ENCODE results near the gene BACH2. TPM values are rescaled to one million over a fixed set of nuclear protein-coding genes. Genes with fewer than 3 reads are reported as not detected.

BACH2 gene
- total RNA-seq, 1 experiment from 2014 or later: 3.3 TPM

- Histone ChIP-seq H3K4me2 (ENCODE audit: low read length) (peak overlapping the region; percentile 37), H3K27ac (ENCODE audit: low read depth, low read length) (no peak overlapping the region), H3K9ac (ENCODE audit: low read length) (no peak overlapping the region), H4K20me1 (ENCODE audit: insufficient read depth) (no peaks in the 10 kb centered on the region), H3K4me3 (replicated peaks in 1 of 2; ENCODE audit: low read depth in 1 of 2, low read length in 2 of 2) (no peak overlapping the region), H2AFZ (ENCODE audit: low read depth, low read length, poor library complexity, severe bottlenecking) (no peak overlapping the region), H3K36me3 (ENCODE audit: control insufficient read depth in 1 of 2, insufficient read depth in 2 of 2, low read length in 2 of 2) (no peaks in the 10 kb centered on the region), H3K9me2 (ENCODE audit: insufficient read depth) (no peaks in the 10 kb centered on the region), H3K4me1 (ENCODE audit: control insufficient read depth in 1 of 2, insufficient read depth in 2 of 2, low read length in 2 of 2) (peaks cover 13 to 20% of the 10 kb centered on the region in 2 experiments), H3K79me2 (ENCODE audit: insufficient read depth, low read length) (no peaks in the 10 kb centered on the region), H3K9me3 (ENCODE audit: control insufficient read depth in 1 of 2, insufficient read depth in 1 of 2, low read depth in 1 of 2, low read length in 2 of 2) (no peaks in the 10 kb centered on the region), H3K27me3 (ENCODE audit: insufficient read depth, low read length) (no peaks in the 10 kb centered on the region)
- ATAC-seq (no peak), DNase-seq (ENCODE audit: low read depth, low spot score) (no peak)
- ChIA-PET POLR2A (no interaction called here), RAD21 (ENCODE audit: low non-redundant PET in 1 of 2, low total read pairs in 2 of 2, uncharacterized antibody in 2 of 2, unreplicated experiment in 2 of 2) (no interaction called here), CTCF (no interaction called here)
- no TSS peak for BruUV-seq (replicated peaks)
- intact Hi-C loops (cut with micrococcal nuclease): no loop called here
- TF ChIP-seq TCF7L2 (IDR thresholded peaks at IDR 0.05; ENCODE audit: borderline replicate concordance, extremely low read depth, insufficient read depth, insufficient read length) (no peak), CTCF (IDR thresholded peaks at IDR 0.05 in 2 of 3, conservative IDR thresholded peaks at IDR 0.05 in 1 of 3; ENCODE audit: borderline replicate concordance in 1 of 3, insufficient read depth in 1 of 3, low read depth in 2 of 3, low read length in 2 of 3) (no peak), EZH2 (IDR thresholded peaks at IDR 0.05) (no peak), ATF3 (IDR thresholded peaks at IDR 0.05) (no peak), SRF (IDR thresholded peaks at IDR 0.05; ENCODE audit: low read depth) (no peak), POLR2AphosphoS5 (IDR thresholded peaks at IDR 0.05; ENCODE audit: low read depth, low read length) (no peak), FOSL1 (IDR thresholded peaks at IDR 0.05; ENCODE audit: low read depth) (no peak), EGR1 (IDR thresholded peaks at IDR 0.05; ENCODE audit: low read depth) (no peak), JUND (IDR thresholded peaks at IDR 0.05) (no peak), CBX3 (IDR thresholded peaks at IDR 0.05; ENCODE audit: low read depth) (no peak), ZNF274 (IDR thresholded peaks at IDR 0.05; ENCODE audit: low read depth, low read length) (no peak), SP1 (IDR thresholded peaks at IDR 0.05; ENCODE audit: low read depth) (no peak), SIN3A (IDR thresholded peaks at IDR 0.05; ENCODE audit: low read depth) (no peak), RAD21 (IDR thresholded peaks at IDR 0.05; ENCODE audit: low read depth) (no peak), MAX (IDR thresholded peaks at IDR 0.05) (no peak), POLR2A (IDR thresholded peaks at IDR 0.05; ENCODE audit: borderline replicate concordance, extremely low read depth, insufficient read depth, insufficient read length) (no peak), ZBTB33 (IDR thresholded peaks at IDR 0.05; ENCODE audit: extremely low read depth, insufficient replicate concordance, low read length) (no peak), CEBPB (IDR thresholded peaks at IDR 0.05; ENCODE audit: low read depth) (no peak), ZFX (IDR thresholded peaks at IDR 0.05) (no peak)
Measured at GRCh38 chr6:90068703-90069523, 227.7 kb downstream of the BACH2 start.

All from HCT116 (cell line).